ENCODE measurements around the gene LIN37.
"Not testable (repeated sequence)": the region's sequence is repeated elsewhere in the genome, so short reads cannot be mapped to it uniquely, and the experiment has no call there.

Gene LIN37

DNA sequence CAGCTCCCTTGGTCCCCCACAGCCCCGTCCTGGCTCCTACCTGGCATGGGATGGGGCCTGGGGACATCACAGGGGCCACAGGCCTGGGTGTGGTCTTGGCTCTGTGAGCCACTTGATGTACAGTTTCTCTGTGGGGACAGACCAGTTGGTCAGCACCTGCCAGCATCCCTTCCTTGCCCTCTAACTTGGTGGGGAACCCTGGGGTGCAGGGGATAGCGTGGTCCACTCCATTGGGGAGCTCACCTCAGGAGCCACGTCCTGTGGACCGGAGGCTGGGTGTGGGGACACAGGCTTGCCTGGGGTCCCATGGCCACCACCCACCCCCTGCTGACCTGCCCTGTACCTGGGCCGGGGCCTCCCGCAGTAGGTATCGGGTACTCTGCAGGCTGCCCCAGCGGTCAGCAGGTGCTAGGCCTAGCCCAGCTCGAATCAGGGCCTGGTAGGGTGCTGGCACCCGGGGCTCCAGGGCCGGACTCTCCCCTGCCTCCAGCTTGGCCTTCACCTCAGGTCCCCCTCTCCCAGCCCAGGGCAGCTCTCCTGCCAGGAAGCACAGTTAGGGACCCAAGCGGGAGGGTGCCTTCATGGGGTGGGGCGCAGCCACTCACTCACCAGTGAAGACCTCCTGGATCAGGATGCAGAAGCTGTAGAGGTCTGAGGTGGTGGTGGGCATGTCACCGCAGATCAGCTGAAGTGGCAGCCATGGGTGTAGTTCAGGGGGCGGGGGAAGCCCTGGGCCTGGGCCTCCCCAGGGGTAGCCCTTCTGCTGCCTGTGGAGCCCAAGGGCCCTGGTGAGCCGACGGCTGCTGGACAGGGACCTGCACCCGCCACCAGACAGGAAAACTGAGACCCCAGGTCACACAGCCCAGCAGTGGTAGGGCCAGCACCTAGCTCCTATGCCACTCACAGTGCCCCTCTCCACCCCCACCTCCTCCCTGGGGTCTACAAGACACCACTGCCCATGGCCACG lies 41.9 kb downstream of the LIN37 start:
- DNase-seq (ENCODE audit: low spot score) = no peak

DNA sequence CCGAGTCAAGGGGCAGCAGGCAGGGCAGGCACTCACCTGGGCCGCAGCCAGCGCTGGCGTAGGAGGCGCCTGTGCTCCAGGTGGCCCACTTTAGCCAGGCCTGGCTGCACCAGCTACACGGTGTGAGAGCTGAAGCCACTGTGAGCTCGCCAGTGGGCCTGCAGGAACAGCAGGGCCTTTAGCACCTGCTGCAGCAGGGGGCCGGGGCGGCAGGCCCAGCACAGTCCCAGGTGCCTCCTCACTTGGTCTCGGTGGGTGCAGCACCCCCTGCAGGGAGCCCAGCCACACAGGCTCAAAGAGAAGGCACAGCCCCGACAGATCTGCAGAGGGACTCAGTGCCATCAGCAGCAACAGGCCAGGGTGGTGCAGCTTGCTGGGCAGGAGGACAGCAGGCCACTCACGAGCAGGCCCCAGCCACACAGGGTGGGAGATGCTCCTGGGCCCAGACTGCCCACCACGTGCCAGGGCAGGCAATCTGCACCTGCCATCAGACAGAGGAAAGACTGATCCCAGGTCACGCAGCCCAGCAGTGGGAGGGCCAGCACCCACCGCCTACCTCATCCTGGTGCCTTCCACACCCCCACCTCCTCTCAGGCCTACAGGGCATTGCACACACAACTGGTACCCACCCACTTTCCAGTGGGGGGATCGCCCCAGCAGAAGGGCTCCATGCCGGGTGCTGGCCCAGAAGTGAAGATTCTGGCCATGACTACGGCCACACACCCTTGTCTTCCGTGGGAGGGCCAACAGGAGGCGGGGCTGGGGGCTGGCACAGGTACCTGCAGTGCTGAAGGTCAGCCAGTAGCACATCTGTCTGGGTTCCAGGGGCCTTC lies 42.8 kb downstream of the LIN37 start:
- no peak for DNase-seq (ENCODE audit: low spot score)

DNA sequence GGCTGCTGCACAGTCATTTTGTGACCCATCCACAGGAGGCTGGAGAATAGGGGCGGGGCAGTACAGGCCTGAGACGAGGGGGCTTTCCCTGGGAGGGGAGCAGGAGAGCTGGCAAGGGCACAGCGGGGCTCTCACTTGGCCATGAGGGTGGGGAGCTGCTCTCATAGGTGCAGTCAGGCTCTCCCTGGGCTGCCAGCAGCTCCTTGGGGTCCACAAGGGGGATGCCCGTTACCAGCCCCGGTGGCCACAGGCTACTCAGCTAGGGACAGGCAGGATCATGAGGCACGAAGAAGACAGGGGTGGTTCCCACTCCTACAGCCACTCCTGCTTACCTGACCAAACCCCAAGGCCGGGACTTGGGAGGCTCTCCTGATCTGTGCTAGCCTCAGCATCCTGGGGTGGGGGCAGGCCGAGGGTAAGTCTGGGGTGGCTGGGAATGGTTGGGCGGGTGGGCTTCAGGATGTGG lies 43.5 kb downstream of the LIN37 start:
- DNase-seq (ENCODE audit: low spot score) = no peak

DNA sequence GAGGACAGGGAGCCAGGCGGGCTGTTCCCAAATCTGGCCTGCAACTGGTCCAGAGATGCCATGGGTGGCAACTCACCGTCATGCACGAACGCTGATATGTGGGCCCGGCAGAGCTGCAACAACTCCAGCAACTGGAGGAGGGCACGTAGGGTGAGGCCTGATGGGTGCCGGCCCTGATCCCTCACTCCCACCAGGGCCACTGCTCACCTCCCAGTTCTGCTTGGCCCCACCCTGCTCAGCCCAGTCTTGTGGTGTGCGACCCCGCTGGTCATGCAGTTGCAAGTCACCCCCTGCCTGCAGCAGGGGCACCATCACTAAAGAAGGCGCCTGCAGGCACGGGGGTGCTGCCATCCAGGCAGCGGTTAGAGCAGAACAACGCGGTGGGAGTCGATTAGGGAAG lies 43.9 kb downstream of the LIN37 start:
- no peak for DNase-seq (ENCODE audit: low spot score)

DNA sequence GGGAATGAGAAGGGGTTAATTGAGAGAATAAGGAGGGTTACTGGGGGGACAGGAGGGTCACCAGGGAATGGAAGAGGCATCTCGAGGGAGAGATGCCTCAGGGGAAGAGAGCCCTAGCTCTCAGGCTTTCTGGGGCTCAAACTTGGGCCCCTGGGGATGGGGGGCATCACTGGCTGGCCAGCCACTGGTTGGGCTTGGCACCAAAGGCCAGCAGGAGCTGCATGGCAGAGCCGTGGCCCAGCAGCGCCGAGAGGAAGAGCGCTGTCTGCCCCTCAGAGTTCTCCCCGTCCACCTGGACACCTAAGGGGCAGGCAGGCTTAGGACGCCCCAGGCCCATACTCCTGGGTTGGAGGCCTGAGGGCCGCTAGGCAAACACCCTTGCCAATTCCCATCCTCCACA lies 44.5 kb downstream of the LIN37 start:
- no peak for DNase-seq (ENCODE audit: low spot score)

DNA sequence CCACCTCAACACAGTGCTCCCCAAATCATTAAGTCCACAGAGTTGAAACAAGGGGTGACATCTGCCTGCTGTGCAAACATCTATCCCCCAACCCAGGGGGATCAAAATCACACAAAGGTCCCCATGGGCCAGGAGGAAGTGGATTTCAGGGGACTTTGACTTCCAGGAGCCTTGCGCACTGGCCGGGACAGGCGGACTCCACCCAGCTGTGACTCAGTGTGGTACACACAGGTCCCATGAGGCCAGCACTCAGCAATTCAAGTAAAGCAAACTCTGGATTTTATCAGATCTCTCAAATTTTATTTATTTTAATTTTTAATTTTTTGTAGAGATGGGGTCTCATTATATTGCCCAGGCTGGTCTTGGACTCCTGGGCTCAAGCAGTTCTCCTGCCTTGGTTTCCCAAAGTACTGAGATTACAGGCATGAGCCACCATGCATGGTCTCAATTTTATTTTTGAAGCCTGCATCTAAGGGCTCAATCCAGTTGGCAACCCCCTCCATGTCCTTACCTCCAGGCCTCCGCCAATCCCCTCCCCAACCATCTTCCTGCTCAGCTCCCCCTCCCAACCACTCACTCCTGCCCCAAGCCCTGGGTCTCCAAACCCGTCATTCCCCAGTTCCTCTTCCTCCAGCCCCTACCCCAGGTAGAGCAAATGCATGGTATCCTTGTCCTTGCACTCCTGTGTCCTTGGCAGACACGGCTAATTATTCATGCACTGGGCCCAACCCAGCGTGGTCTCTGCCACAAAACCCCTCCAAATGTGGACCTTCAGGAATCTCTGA lies 45.2 kb downstream of the LIN37 start:
- DNase-seq (ENCODE audit: low spot score) = no peak

DNA sequence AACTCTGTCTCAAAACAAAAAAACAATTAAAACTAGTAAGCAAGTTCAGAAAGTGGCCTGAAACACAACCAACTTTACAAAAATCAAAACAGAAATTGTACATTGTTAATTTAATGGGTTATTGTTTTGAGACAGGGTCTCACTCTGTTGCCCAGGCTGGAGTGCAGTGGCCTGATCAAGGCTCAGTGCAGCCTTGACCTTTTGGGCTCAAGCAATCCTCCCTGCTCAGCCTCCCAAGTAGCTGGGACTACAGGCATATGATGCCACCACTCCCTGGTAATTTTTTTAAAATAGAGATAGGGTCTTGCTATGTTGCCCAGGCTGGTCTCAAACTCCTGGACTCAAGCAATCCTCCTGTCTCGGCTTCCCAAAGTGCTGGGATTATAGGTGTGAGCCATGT lies 47.2 kb downstream of the LIN37 start:
- DNase-seq (ENCODE audit: low spot score) = not testable (repeated sequence)

DNA sequence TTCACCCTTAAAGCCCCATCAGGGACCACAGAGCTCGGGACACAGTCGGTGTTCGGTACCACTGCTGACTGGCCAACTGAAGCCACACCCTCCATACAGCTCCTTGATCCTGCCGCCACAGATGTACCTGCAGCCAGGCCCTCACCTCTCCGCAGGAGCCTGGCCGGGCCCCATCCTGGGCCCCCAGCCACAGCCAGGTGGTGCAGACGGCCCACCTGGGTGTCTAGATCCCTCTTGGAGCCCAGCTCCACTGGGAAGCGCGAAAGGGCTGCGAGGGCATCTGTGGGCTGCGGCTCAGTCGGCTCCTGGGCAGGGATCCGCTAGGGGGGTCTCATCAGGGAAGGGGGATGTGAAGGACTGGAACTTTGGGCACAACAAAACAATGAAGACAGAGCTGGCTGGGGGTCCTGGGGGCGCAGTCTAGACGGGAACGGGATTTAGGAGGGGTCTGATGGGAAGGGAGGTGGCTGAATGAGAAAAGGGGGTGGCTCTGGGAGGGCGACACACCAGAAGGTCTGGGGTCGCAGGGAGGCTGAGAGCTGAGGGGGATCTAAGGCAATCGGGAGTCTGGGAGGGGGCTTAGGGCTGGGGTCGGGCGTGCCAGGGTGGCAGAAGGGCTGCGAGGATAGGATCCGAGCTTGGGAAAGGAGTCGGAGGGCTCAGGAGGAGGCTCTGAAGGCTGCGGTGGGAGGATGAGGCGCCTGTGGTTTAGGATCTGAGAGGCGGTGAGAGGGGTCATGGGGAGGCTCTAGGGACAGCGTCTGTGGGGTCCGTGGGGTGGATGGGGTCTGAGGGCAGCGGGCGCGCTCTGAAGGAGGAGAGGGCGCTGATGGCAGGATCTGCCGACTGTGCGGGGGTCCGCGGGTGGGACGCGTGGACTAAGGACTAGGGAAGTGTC lies 48.5 kb downstream of the LIN37 start:
- no peak for DNase-seq (ENCODE audit: low spot score)

DNA sequence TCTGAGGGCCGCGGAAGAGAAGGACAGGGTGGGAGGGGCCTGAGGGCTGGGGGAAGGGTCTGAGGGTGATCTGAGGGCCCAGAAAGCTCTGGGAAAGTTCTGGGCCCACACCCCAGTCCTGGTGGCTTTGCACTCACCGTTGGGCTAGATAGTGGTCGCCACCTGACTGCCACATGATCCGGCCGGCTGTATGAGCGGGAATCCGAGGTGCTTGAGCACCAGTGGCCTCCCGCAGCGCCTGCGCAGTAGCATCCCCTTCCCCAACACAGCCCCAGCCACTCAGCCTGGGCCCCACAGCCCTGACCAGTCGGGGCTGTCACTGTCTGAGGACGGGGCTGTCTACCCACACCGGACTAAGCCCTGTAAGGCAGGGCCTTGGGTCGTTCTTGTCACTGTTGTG lies 49.3 kb downstream of the LIN37 start:
- DNase-seq (ENCODE audit: low spot score) = no peak

DNA sequence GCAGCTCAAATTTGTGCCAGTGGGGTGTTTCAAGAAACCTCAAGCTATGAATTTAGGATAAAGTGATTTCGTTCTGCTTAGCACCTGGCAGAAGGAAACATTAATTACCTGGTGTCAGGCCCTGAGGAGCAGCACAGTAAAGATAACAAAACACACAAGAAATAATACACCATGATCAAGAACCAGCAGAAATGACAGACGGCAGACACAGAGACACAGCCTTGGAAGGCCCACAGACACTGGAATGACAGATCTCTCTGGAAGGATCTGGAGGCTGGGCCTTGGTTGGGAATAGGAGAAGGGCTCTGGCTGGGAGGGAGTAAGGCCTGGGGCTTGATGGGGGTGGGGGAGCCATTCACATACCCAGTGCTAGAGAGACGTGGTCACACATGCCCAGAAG lies 53.5 kb downstream of the LIN37 start:
- no peak for DNase-seq (ENCODE audit: low spot score)

Data from left forelimb (tissue), 1 donor.